Transverse colon (tissue), 3 donors: ENCODE measurements around the gene KPNA2.

ENCODE experiments used
- POLR2A ChIP-seq: fragments of 450-650 bp; IDR thresholded peaks from one replicate; pipeline ENCODE4 v1.6.1; 2016; ENCODE audit warnings: antibody characterized with exemption, mild to moderate bottlenecking, moderate library complexity
- TF ChIP-seq, protein P1 (sequence below), 5 experiments: fragments of 200-600 bp in 3 of 5; fragments of 450-650 bp in 2 of 5; sonication (generic) in 3 of 5; IDR thresholded peaks; 1 replicate in 2 of 5; 2 replicates in 3 of 5; pipeline ENCODE4 v1.5.1; 2016 to 2017; ENCODE audit warnings: antibody characterized with exemption in 5 of 5, inconsistent platforms in 3 of 5, mild to moderate bottlenecking in 2 of 5, moderate library complexity in 1 of 5

DNA sequence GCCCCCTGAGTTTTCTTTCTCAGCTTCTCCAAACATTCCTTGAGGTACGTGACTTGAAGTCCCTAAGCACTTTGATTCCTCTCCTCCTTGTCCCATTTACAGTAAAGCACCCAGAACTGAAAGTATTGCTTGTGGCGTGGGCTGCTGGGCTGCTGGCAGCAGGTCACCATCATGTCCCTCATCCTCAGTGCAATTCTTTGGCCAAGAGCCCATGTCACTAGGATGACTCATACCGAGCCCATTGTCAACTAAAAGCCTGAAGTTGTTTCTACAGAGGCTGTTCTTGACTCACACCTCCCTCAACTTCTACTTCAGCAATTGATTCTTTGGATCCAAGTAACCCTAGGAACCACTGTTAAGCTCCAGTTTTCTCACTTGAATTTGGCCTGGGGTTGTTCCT is 54.3 kb downstream of the KPNA2 start:
- TF ChIP-seq, protein P1, sequence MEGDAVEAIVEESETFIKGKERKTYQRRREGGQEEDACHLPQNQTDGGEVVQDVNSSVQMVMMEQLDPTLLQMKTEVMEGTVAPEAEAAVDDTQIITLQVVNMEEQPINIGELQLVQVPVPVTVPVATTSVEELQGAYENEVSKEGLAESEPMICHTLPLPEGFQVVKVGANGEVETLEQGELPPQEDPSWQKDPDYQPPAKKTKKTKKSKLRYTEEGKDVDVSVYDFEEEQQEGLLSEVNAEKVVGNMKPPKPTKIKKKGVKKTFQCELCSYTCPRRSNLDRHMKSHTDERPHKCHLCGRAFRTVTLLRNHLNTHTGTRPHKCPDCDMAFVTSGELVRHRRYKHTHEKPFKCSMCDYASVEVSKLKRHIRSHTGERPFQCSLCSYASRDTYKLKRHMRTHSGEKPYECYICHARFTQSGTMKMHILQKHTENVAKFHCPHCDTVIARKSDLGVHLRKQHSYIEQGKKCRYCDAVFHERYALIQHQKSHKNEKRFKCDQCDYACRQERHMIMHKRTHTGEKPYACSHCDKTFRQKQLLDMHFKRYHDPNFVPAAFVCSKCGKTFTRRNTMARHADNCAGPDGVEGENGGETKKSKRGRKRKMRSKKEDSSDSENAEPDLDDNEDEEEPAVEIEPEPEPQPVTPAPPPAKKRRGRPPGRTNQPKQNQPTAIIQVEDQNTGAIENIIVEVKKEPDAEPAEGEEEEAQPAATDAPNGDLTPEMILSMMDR (IDR thresholded peaks at IDR 0.05), result no peak
- TF ChIP-seq POLR2A, result no peak
